Adrenal gland (tissue), 12 donors: ENCODE results near the gene GPRC5A. TPM values are rescaled to one million over a fixed set of nuclear protein-coding genes. Genes with fewer than 3 reads are reported as not detected.

Experiments used
- DNase-seq, 7 donors: peaks; one replicate each; pipeline ENCODE4 v3.0.0-alpha.2; 2019 to 2020
- H3K27ac ChIP-seq, 5 donors: fragments of 200-600 bp; sonication (generic) in 4 of 5; 1 replicate in 3 of 5; 2 replicates in 2 of 5; pipeline versions ENCODE4 v1.5.1 to v1.8.0; 2016 to 2020; ENCODE audit warnings: mild to moderate bottlenecking in 1 of 5
- H3K27me3 ChIP-seq: fragments of 200-600 bp; 2 replicates; pipeline ENCODE4 v1.8.0; 2021
- H3K36me3 ChIP-seq, 2 donors: fragments of 200-600 bp; replicated peaks in 1 of 2; 1 replicate in 1 of 2; 2 replicates in 1 of 2; pipeline versions ENCODE4 v1.5.1 to v1.8.0; 2018 to 2022
- H3K4me1 ChIP-seq, 2 donors: fragments of 200-600 bp; replicated peaks in 1 of 2; 1 replicate in 1 of 2; 2 replicates in 1 of 2; pipeline versions ENCODE4 v1.5.1 to v1.8.0; 2018 to 2021
- H3K4me3 ChIP-seq, 4 donors: fragments of 200-600 bp; sonication (generic) in 3 of 4; one replicate each; pipeline ENCODE4 v1.5.1; 2016 to 2018
- H3K9me3 ChIP-seq, 3 donors: fragments of 200-600 bp; sonication (generic) in 1 of 3; replicated peaks in 1 of 3; 1 replicate in 2 of 3; 2 replicates in 1 of 3; pipeline versions ENCODE4 v1.5.1 to v1.8.0; 2016 to 2021
- CTCF ChIP-seq, 6 experiments: fragments of 450-650 bp in 4 of 6; fragments of 200-600 bp in 2 of 6; sonication (generic) in 1 of 6; IDR thresholded peaks; 1 replicate in 5 of 6; 2 replicates in 1 of 6; pipeline versions ENCODE4 v1.5.1 to v1.8.0; 2016 to 2021; ENCODE audit warnings: antibody characterized with exemption in 6 of 6, mild to moderate bottlenecking in 2 of 6, moderate library complexity in 1 of 6
- POLR2A ChIP-seq, 2 donors: fragments of 450-650 bp; IDR thresholded peaks; one replicate each; pipeline ENCODE4 v1.6.1; 2017; ENCODE audit warnings: antibody characterized with exemption in 2 of 2, mild to moderate bottlenecking in 2 of 2, moderate library complexity in 1 of 2
- WGBS, 4 donors: extraction: QIAGEN DNeasy Blood & Tissue Kit in 2 of 4; methylation state at CpG; one replicate each; pipeline versions ENCODE4 v1.1.5 to v1.1.7; 2013 to 2017; 5-methylcytosine and 5-hydroxymethylcytosine counted together
- intact Hi-C, 2 donors: fragments of 100-400 bp; cut with DNase I; formaldehyde crosslinking; loops; one replicate each; pipeline versions ENCODE4 v1.14.1 to v1.15.0; 2022 to 2023
- polyA plus RNA-seq, 3 donors: library from polyadenylated mRNA; stranded (reverse); fragments of 200-250 nt in 2 of 3; fragments of 350-450 nt in 1 of 3; fragmentation: Illumina TruSeq in 1 of 3; extraction: RNeasy Lipid Tissue Mini Kit (QIAGEN cat#74804) in 1 of 3; gene quantifications; one replicate each; pipeline ENCODE4 v1.2.3, GENCODE V29; 2013 to 2014
- total RNA-seq, 9 donors: library from RNA; depleted of rRNA in 4 of 9; stranded (reverse); fragments of >200 nt in 4 of 9; fragments of 120-200 nt in 1 of 9; fragmentation: NEBNext Ultra II Directional in 1 of 9; extraction: Animal tissue kit (Norgen Biotek cat#: 25700) in 1 of 9; gene quantifications; one replicate each; pipeline versions ENCODE4 v1.1.0 to v1.2.4, GENCODE V29; 2013 to 2023
- donor health status: healthy with polysubstance abuse.
- donor health status: Bipolar disorder and iron deficiency.
- donor health status: DM: yes; HTN: yes; CAD: no.
- donor health status: DM: no; HTN: no; CAD: no.
- donor health status: DM: no; HTN: no; CAD: no.
- donor health status: DM: yes; HTN: yes; CAD: no.

The GPRC5A gene
- total and polyA plus RNA-seq, 12 donors: 0.33 to 22.3 (median 6.2) TPM

GRCh38 chr12:12882288-12882687 is 9.1 kb upstream of the GPRC5A start:
- TF ChIP-seq POLR2A (IDR thresholded peaks at IDR 0.05) (no peak), CTCF (IDR thresholded peaks at IDR 0.05) (no peak)
- Histone ChIP-seq H3K9me3 (no peaks in the 10 kb centered on the region), H3K36me3 (no peaks in the 10 kb centered on the region), H3K4me3 (no peak overlapping the region), H3K27me3 (no peaks in the 10 kb centered on the region), H3K4me1 (no peaks in the 10 kb centered on the region), H3K27ac (no peak overlapping the region)
- intact Hi-C loops: no loop called here
- DNase-seq: no peak
- 88 to 94% (median 91%) methylated on average over 3 to 5 of the region's 5 CpGs for WGBS, 4 donors

DNA sequence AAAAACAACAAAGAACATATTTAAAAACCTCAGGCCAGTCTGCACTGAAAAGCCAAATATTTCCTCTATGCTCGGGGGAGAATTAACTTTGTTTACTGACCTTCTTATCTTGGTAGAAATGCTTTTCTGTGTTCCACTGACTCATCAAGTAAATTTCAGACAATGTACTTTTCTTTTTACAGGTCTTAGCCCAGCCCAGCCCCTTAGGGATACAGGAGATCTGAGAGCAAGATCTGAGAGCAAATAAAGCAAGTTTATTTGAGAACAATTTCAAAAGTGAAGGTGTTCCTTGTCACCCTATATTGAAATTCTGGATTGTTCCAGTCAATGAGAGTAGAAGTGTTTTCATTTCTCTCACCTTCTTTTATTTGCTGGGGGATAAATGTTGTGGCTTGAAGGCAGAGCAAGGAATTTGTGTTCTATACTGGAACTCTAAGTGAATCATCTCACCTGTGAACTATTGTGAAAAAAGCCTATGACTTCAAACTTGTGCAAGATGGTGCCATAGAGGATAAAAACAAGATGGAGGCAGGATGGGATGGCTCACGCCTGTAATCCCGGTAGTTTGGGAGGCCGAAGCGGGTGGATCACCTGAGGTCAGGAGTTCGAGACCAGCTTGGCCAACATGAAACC is 7.9 kb upstream of the GPRC5A start:
- no peaks in the 10 kb centered on the region for H3K27me3 ChIP-seq
- TF ChIP-seq POLR2A (IDR thresholded peaks at IDR 0.05) (no peak), CTCF (IDR thresholded peaks at IDR 0.05) (no peak)
- no peak for DNase-seq
- WGBS, 4 donors: 80 to 86% (median 83%) methylated on average over 6 of the region's 6 CpGs
- intact Hi-C loops: no loop called here
- H3K4me3 ChIP-seq: no peak overlapping the region
- H3K9me3 ChIP-seq: no peaks in the 10 kb centered on the region
- H3K4me1 ChIP-seq: no peaks in the 10 kb centered on the region
- H3K27ac ChIP-seq: peak overlapping the region in 2 of 5 donors; percentile 36 to 61
- no peaks in the 10 kb centered on the region for H3K36me3 ChIP-seq

- TF ChIP-seq CTCF (IDR thresholded peaks at IDR 0.05) (no peak), POLR2A (IDR thresholded peaks at IDR 0.05) (no peak)
- Histone ChIP-seq H3K36me3 (no peaks in the 10 kb centered on the region), H3K27me3 (no peaks in the 10 kb centered on the region), H3K4me3 (no peak overlapping the region), H3K9me3 (no peaks in the 10 kb centered on the region), H3K4me1 (no peaks in the 10 kb centered on the region), H3K27ac (no peak overlapping the region)
- DNase-seq: no peak
- intact Hi-C loops: no loop called here
- 64 to 71% (median 69%) methylated on average over 14 of the region's 14 CpGs for WGBS, 4 donors
These were observed 6.1 kb upstream of the GPRC5A start for GRCh38 chr12:12885096-12885792.

GRCh38 chr12:12887471-12887870 is 3.9 kb upstream of the GPRC5A start:
- Histone ChIP-seq H3K36me3 (no peaks in the 10 kb centered on the region), H3K27ac (no peak overlapping the region), H3K4me3 (no peak overlapping the region), H3K4me1 (peaks cover 0 to 9% of the 10 kb centered on the region in 2 donors), H3K9me3 (no peaks in the 10 kb centered on the region), H3K27me3 (no peaks in the 10 kb centered on the region)
- intact Hi-C loops: no loop called here
- no peak for DNase-seq
- TF ChIP-seq POLR2A (IDR thresholded peaks at IDR 0.05) (no peak), CTCF (IDR thresholded peaks at IDR 0.05) (no peak)
- WGBS, 4 donors: 71 to 80% (median 74%) methylated on average over 6 to 7 of the region's 7 CpGs
